IMR-90 (cell line): ENCODE data around the gene LMO2.

Experiments used
- BHLHE40 ChIP-seq: fragments of 150-350 bp; IDR thresholded peaks from 2 replicates; pipeline ENCODE4 v1.6.1; 2016; ENCODE audit warnings: mild to moderate bottlenecking, low read depth, low read length
- CEBPB ChIP-seq: IDR thresholded peaks from 2 replicates; pipeline ENCODE4 v1.6.1; 2012; ENCODE audit warnings: low read depth, low read length, improper control_type of control experiment
- MAFK ChIP-seq: IDR thresholded peaks from 2 replicates; pipeline ENCODE4 v1.6.1; 2012; ENCODE audit warnings: low read depth, low read length, improper control_type of control experiment
- MAZ ChIP-seq: IDR thresholded peaks from 2 replicates; pipeline ENCODE4 v1.6.1; 2012; ENCODE audit warnings: low read depth, mild to moderate bottlenecking, low read length, improper control_type of control experiment, moderate library complexity, borderline replicate concordance
- POLR2A ChIP-seq: IDR thresholded peaks from 2 replicates; pipeline ENCODE4 v1.6.1; 2012; ENCODE audit warnings: mild to moderate bottlenecking, low read depth, low read length
- RAD21 ChIP-seq: IDR thresholded peaks from 2 replicates; pipeline ENCODE4 v1.6.1; 2012; ENCODE audit warnings: low read length, improper control_type of control experiment
- RFX5 ChIP-seq: IDR thresholded peaks from 2 replicates; pipeline ENCODE4 v1.8.0; 2012; ENCODE audit warnings: low read depth, mild to moderate bottlenecking, low read length, moderate library complexity
- TF ChIP-seq, protein P1 (sequence below): conservative IDR thresholded peaks from 2 replicates; pipeline ENCODE4 v1.5.1; 2012; ENCODE audit warnings: mild to moderate bottlenecking, low read depth, low read length, improper control_type of control experiment
- TF ChIP-seq, protein P2 (sequence below): fragments of 150-350 bp; IDR thresholded peaks from 2 replicates; pipeline ENCODE4 v1.6.1; 2017; ENCODE audit warnings: mild to moderate bottlenecking, antibody characterized with exemption, low read length, low read depth

DNA sequence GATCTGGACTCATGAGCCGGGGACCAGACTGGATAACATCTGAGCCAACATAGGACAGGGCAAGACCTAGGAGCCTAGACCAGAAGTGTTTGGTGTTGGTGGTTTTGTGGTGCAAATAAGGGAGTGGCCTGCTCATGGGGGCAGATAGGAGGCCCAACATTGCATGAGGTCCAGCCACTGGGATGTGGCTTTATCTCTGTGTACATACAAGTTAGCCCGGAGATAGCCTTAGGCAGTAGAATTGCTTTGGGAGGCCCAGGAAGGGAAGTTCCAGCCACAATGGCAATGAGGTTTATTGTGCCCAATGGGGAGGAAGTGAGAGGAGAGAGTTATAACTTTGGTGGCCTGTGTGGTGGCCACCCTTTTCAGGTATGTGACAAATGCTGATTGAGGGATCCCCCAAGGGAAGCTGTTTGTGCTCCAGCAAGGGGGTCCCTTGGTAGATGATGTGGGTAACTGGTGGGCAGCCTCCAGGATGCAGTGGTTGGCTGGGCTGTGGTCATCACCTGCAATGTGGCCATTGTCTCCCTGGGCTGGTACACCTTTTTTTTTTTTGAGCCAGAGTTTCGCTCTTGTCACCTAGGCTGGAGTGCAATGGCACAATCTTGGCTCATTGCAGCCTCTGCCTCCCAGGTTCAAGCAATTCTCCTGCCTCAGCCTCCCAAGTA, 6.4 kb downstream of the LMO2 start:
- TF ChIP-seq RFX5 = no peak
- TF ChIP-seq BHLHE40 = no peak
- TF ChIP-seq, protein P1, sequence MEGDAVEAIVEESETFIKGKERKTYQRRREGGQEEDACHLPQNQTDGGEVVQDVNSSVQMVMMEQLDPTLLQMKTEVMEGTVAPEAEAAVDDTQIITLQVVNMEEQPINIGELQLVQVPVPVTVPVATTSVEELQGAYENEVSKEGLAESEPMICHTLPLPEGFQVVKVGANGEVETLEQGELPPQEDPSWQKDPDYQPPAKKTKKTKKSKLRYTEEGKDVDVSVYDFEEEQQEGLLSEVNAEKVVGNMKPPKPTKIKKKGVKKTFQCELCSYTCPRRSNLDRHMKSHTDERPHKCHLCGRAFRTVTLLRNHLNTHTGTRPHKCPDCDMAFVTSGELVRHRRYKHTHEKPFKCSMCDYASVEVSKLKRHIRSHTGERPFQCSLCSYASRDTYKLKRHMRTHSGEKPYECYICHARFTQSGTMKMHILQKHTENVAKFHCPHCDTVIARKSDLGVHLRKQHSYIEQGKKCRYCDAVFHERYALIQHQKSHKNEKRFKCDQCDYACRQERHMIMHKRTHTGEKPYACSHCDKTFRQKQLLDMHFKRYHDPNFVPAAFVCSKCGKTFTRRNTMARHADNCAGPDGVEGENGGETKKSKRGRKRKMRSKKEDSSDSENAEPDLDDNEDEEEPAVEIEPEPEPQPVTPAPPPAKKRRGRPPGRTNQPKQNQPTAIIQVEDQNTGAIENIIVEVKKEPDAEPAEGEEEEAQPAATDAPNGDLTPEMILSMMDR = no peak
- no peak for TF ChIP-seq MAZ
- TF ChIP-seq CEBPB = no peak
- no peak for TF ChIP-seq POLR2A
- TF ChIP-seq RAD21 = no peak
- TF ChIP-seq, protein P2, sequence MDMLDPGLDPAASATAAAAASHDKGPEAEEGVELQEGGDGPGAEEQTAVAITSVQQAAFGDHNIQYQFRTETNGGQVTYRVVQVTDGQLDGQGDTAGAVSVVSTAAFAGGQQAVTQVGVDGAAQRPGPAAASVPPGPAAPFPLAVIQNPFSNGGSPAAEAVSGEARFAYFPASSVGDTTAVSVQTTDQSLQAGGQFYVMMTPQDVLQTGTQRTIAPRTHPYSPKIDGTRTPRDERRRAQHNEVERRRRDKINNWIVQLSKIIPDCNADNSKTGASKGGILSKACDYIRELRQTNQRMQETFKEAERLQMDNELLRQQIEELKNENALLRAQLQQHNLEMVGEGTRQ = no peak
- TF ChIP-seq MAFK = no peak
